AG04450 (cell line): Measurements from ENCODE around the gene BCL11B. TPM values are rescaled to one million over a fixed set of nuclear protein-coding genes. Genes with fewer than 3 reads are reported as not detected.

Source experiments
- CTCF ChIA-PET: fragments of 300-600, 350-600 bp; formaldehyde crosslinking; extraction: SDS; loops from one replicate; lab custom pipeline; 2022; ENCODE audit warnings: antibody characterized with exemption, inconsistent platforms; lab: Charles Lee
- POLR2A ChIA-PET: fragments of 350-600 bp; formaldehyde crosslinking; extraction: SDS; loops from one replicate; lab custom pipeline; 2021; ENCODE audit warnings: antibody characterized with exemption, inconsistent platforms; lab: Yijun Ruan, JAX
- DNase-seq: peaks from one replicate; pipeline ENCODE4 v3.0.0-alpha.2; 2011; ENCODE audit warnings: low read depth, low spot score
- H3K27ac ChIP-seq: one replicate; pipeline ENCODE4 v1.5.1; 2012; ENCODE audit warnings: low read depth, low read length, control low read depth
- H3K27me3 ChIP-seq: one replicate; pipeline ENCODE4 v1.6.0; 2012; ENCODE audit warnings: low read length; ENCODE audit not compliant: control insufficient read depth, insufficient read depth
- H3K4me3 ChIP-seq: 2 replicates; pipeline ENCODE4 v1.5.1; 2011; ENCODE audit warnings: mild to moderate bottlenecking, low read depth, low read length, control low read depth
- H3K9me3 ChIP-seq: 2 replicates; pipeline ENCODE4 v1.5.1; 2012; ENCODE audit warnings: low read length; ENCODE audit not compliant: control insufficient read depth, insufficient read depth
- polyA plus RNA-seq: library from polyadenylated mRNA; depleted of rRNA; stranded (reverse); fragments of >200 nt; gene quantifications from 2 replicates; pipeline ENCODE4 v1.2.3, GENCODE V29; 2011
- TF ChIP-seq, protein P1 (sequence below): IDR thresholded peaks from 2 replicates; pipeline ENCODE4 v1.5.1; 2011; ENCODE audit warnings: low read depth, low read length, control low read depth, inconsistent platforms

Gene BCL11B
- polyA plus RNA-seq, 1 experiment = not detected

DNA sequence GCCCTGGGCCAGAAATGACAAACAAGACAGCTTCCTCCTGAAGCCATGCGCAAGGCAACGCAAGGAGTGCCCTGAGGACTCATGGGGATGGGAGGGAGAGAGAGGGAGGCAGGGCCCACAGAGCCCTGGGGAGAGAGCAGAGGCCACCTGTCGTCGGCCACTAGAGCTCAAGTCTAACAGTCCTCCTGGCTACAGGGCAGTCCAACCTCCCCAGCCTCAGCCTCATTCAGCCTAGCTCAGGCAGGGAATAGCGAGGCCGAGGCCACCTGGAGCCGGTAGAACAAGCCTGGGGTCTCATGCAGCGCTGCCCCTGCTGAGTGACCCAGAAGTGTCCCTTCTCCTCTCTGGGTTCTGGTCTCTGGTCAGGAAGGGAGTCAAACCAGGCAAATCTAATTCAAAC is 69.5 kb downstream of the BCL11B start:
- POLR2A ChIA-PET = no interaction called here

DNA sequence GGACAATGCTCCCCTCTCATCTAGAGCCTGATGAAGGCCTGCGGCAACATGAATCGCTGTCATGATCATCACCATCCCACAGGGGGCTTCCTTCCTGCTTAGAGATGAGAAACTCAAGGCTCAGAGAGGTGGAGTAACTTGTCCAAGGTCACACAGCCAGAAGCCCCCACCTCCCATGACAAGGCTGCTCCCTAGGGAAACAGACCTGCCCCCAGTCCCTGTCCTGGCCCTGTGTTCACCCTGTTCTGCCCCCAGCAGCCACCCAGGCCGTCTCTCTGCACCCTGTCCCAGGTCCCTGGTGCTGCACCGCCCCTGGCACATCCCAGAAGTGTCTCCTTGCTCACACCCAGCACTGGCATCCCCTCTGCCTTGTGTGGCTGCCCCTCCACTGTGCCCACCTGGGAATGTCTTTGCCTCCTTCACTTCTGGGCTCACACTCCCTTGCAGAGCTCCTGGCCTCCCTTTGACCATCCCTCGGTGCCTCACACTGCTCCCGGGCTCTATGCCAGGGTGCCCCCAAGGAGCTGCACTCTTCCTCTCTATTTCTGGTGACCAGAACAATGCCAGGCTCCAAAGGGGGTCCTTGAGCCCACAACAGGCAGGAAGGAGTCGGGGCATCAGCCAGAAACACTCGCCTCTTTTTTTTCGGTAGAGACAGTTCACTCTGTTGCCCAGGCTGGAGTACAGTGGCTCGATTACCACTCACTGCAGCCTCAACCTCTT is 70.5 kb downstream of the BCL11B start:
- ChIA-PET CTCF (no interaction called here), POLR2A (no interaction called here)
- no peaks in the 10 kb centered on the region for H3K27me3 ChIP-seq
- TF ChIP-seq, protein P1, sequence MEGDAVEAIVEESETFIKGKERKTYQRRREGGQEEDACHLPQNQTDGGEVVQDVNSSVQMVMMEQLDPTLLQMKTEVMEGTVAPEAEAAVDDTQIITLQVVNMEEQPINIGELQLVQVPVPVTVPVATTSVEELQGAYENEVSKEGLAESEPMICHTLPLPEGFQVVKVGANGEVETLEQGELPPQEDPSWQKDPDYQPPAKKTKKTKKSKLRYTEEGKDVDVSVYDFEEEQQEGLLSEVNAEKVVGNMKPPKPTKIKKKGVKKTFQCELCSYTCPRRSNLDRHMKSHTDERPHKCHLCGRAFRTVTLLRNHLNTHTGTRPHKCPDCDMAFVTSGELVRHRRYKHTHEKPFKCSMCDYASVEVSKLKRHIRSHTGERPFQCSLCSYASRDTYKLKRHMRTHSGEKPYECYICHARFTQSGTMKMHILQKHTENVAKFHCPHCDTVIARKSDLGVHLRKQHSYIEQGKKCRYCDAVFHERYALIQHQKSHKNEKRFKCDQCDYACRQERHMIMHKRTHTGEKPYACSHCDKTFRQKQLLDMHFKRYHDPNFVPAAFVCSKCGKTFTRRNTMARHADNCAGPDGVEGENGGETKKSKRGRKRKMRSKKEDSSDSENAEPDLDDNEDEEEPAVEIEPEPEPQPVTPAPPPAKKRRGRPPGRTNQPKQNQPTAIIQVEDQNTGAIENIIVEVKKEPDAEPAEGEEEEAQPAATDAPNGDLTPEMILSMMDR = no peak
- DNase-seq = no peak
- no peak overlapping the region for H3K27ac ChIP-seq
- H3K4me3 ChIP-seq = no peak overlapping the region
- H3K9me3 ChIP-seq = peaks cover 3% of the 10 kb centered on the region; the same call in 1 of the 2 replicates

More for the DNA sequence above, 69.5 kb downstream of the BCL11B start:
- CTCF ChIA-PET = no interaction called here
- H3K9me3 ChIP-seq = peaks cover 4% of the 10 kb centered on the region; the same call in 1 of the 2 replicates
- no peak for DNase-seq
- no peak overlapping the region for H3K27ac ChIP-seq
- no peaks in the 10 kb centered on the region for H3K27me3 ChIP-seq
- no peak overlapping the region for H3K4me3 ChIP-seq
- TF ChIP-seq, protein P1 = no peak

DNA sequence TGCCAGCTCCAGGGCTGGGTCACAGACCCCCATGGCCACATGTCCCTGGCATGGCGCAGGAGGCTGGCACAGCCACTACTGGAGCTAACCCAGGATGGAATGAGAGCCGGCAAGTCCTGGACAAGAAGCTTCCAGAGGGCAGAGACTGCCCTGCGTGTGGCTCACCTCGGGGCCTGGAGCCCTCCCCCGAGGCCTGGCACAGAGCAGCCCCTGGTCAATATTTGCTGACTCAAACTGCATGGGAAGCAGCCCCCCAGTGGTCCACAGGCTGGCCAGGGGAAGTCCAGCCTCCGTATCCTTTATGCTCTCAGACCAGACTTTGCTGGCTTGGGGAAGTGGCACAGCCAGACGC is 71.4 kb downstream of the BCL11B start:
- TF ChIP-seq, protein P1 = no peak
- POLR2A ChIA-PET = no interaction called here
- H3K27me3 ChIP-seq = no peaks in the 10 kb centered on the region

DNA sequence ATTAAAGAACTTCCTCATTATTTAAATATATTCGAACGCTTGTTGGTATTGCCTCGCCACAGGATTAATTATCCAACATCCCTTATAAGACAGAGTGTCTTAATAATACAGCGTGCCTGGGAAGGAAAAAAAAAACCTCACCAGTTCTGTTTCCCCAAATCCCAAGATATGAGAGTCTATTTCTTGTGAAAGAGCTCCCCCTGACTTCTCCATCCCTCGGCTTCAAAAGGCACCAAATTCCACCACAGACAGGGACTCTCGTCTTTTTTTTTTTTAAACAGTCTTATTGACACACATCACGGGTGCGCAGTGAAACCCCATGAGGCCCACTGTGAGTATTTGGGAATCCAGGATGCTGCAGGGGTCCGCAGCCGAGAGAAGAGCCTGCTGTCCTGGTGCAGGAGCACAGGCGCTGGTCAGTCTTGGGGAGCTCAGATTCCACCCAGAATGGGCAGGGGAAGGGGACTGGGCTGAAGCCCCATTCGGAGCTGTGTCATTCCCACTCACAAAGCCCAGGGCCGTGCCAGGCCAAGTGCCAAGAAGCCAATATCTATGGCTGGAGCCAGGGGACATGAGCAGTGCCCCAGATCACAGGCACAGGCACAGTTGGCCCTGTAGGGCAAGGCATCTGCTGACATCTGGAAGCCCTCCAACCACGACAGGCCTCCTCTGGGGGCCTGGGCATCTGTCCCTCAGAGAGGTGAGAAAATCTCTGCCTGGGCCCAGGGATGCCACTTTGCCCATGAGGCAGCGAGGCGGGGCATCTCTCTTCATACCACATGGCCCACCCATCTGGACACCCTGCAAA is 71.9 kb downstream of the BCL11B start:
- ChIA-PET CTCF (no interaction called here), POLR2A (no interaction called here)
- H3K4me3 ChIP-seq = no peak overlapping the region
- H3K9me3 ChIP-seq = peaks cover 3% of the 10 kb centered on the region; the same call in 1 of the 2 replicates
- TF ChIP-seq, protein P1 = no peak
- no peak overlapping the region for H3K27ac ChIP-seq
- no peak for DNase-seq
- H3K27me3 ChIP-seq = no peaks in the 10 kb centered on the region

More for the DNA sequence above, 71.4 kb downstream of the BCL11B start:
- Histone ChIP-seq H3K4me3 (no peak overlapping the region), H3K9me3 (peaks cover 3% of the 10 kb centered on the region; the same call in 1 of the 2 replicates), H3K27ac (no peak overlapping the region)
- DNase-seq = no peak
- CTCF ChIA-PET = no interaction called here
